HG03439 (cell line): ENCODE measurements around the gene LZTS2.

ENCODE experiments used
- ATAC-seq: cut with Tn5 transposase; IDR thresholded peaks from one replicate; pipeline ENCODE4 v1.9.1; 2021; ENCODE audit warnings: mild to moderate bottlenecking, moderate library complexity; ENCODE audit not compliant: unreplicated experiment

The LZTS2 gene

GRCh38 chr10:100978121-100978900 lies 21.3 kb upstream of the LZTS2 start:
- ATAC-seq: no peak

GRCh38 chr10:100978901-100979195 lies 20.8 kb upstream of the LZTS2 start:
- ATAC-seq: no peak

GRCh38 chr10:100979791-100980272 lies 19.8 kb upstream of the LZTS2 start:
- ATAC-seq: no peak

GRCh38 chr10:100980311-100980710 lies 19.3 kb upstream of the LZTS2 start:
- no peak for ATAC-seq

- ATAC-seq: no peak
Measured at GRCh38 chr10:100980711-100981110, 18.9 kb upstream of the LZTS2 start.

GRCh38 chr10:100981178-100981772 lies 18.3 kb upstream of the LZTS2 start:
- ATAC-seq: no peak

- ATAC-seq: no peak
Measured at GRCh38 chr10:100982916-100983830, 16.4 kb upstream of the LZTS2 start.

GRCh38 chr10:100983868-100984671 lies 15.5 kb upstream of the LZTS2 start:
- no peak for ATAC-seq

GRCh38 chr10:100984672-100985177 lies 14.9 kb upstream of the LZTS2 start:
- no peak for ATAC-seq

GRCh38 chr10:100985336-100985735 lies 14.3 kb upstream of the LZTS2 start:
- ATAC-seq: no peak

GRCh38 chr10:100986623-100986951 lies 13.0 kb upstream of the LZTS2 start:
- ATAC-seq: no peak

- peak; percentile 75 for ATAC-seq
Measured at GRCh38 chr10:100986952-100987684, 12.5 kb upstream of the LZTS2 start, which contains the start of the genes MRPL43 and TWNK. TSS of gene MRPL43 (minus strand) at chr10:100987497. CDS start at chr10:100987443, 54 bp downstream. TSS of gene TWNK (plus strand) at chr10:100987543. CDS start at chr10:100988211, 668 bp downstream.

GRCh38 chr10:100987685-100988049 lies 11.9 kb upstream of the LZTS2 start:
- no peak for ATAC-seq

GRCh38 chr10:100988166-100988565 lies 11.4 kb upstream of the LZTS2 start:
- no peak for ATAC-seq

GRCh38 chr10:100989088-100989487 lies 10.5 kb upstream of the LZTS2 start:
- ATAC-seq: no peak

- no peak for ATAC-seq
Measured at GRCh38 chr10:100993986-100994708, 5.5 kb upstream of the LZTS2 start.

GRCh38 chr10:100995181-100995580 lies 4.4 kb upstream of the LZTS2 start:
- ATAC-seq: no peak

- no peak for ATAC-seq
Measured at GRCh38 chr10:100996678-100997359, 2.8 kb upstream of the LZTS2 start.
